HEK293 (cell line): ENCODE measurements around the gene PDE4B.

Source experiments
- SETDB1 ChIP-seq: IDR thresholded peaks from one replicate; pipeline ENCODE4 v1.6.1; 2017; ENCODE audit warnings: mild to moderate bottlenecking, low read length, moderate library complexity, mixed read lengths; ENCODE audit not compliant: insufficient read length
- YY1 ChIP-seq: fragments of 450-650 bp; formaldehyde crosslinking; IDR thresholded peaks from 2 replicates; pipeline ENCODE4 v1.5.1; 2018; ENCODE audit warnings: missing biosample characterization, missing genetic modification characterization
- TF ChIP-seq, protein P1 (sequence below): fragments of 450-650 bp; formaldehyde crosslinking; IDR thresholded peaks from 2 replicates; pipeline ENCODE4 v1.5.1; 2016; ENCODE audit warnings: missing biosample characterization, missing genetic modification characterization
- TF ChIP-seq, protein P2 (sequence below): fragments of 450-650 bp; formaldehyde crosslinking; optimal IDR thresholded peaks from 2 replicates; pipeline ENCODE3; 2016; ENCODE audit warnings: missing biosample characterization, mild to moderate bottlenecking, missing genetic modification characterization

DNA sequence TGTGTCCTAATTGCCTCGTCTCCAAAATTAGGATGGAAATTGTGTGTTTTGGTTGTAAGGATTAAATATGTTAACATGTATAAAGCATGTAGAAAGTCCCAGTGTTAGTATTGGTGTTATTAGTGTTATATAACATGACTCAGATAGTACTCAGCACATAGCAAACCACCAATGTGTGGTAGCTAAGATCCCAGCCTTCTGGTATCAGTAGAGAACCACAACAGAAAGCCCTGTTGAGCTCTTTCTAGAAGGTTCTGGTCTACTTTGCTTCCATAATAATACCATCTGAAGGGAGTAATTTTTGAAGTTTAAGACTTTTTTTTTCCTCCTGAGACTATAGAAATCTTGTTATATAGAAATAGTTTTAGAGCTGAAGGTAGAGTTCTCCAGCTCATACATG is 481.9 kb downstream of the PDE4B start:
- TF ChIP-seq, protein P1, sequence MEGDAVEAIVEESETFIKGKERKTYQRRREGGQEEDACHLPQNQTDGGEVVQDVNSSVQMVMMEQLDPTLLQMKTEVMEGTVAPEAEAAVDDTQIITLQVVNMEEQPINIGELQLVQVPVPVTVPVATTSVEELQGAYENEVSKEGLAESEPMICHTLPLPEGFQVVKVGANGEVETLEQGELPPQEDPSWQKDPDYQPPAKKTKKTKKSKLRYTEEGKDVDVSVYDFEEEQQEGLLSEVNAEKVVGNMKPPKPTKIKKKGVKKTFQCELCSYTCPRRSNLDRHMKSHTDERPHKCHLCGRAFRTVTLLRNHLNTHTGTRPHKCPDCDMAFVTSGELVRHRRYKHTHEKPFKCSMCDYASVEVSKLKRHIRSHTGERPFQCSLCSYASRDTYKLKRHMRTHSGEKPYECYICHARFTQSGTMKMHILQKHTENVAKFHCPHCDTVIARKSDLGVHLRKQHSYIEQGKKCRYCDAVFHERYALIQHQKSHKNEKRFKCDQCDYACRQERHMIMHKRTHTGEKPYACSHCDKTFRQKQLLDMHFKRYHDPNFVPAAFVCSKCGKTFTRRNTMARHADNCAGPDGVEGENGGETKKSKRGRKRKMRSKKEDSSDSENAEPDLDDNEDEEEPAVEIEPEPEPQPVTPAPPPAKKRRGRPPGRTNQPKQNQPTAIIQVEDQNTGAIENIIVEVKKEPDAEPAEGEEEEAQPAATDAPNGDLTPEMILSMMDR (tag by site-specific recombination): no peak
- TF ChIP-seq YY1 (tag by site-specific recombination) (no peak), SETDB1 (no peak)
- TF ChIP-seq, protein P2, sequence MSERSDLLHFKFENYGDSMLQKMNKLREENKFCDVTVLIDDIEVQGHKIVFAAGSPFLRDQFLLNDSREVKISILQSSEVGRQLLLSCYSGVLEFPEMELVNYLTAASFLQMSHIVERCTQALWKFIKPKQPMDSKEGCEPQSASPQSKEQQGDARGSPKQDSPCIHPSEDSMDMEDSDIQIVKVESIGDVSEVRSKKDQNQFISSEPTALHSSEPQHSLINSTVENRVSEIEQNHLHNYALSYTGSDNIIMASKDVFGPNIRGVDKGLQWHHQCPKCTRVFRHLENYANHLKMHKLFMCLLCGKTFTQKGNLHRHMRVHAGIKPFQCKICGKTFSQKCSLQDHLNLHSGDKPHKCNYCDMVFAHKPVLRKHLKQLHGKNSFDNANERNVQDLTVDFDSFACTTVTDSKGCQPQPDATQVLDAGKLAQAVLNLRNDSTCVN (tag by site-specific recombination): no peak
